H9 (cell line): ENCODE data around the gene KLC4. TPM values are rescaled to one million over a fixed set of nuclear protein-coding genes. Genes with fewer than 3 reads are reported as not detected.
A peak's percentile ranks its signal among the peaks of the same experiment; 100 is the strongest.

ENCODE experiments used
- DNase-seq: peaks from one replicate; pipeline ENCODE4 v3.0.0-alpha.2; 2017
- H2AFZ ChIP-seq: one replicate; pipeline ENCODE4 v1.6.1; 2013; ENCODE audit warnings: mild to moderate bottlenecking, low read length, control low read depth, moderate library complexity
- H2AK5ac ChIP-seq: 2 replicates; pipeline ENCODE4 v1.6.1; 2013; ENCODE audit warnings: low read length, control low read depth, mixed read lengths; ENCODE audit not compliant: insufficient read length
- H2BK120ac ChIP-seq: one replicate; pipeline ENCODE4 v1.6.1; 2013; ENCODE audit warnings: low read depth, mild to moderate bottlenecking, low read length, control low read depth, inconsistent platforms; ENCODE audit not compliant: poor library complexity, severe bottlenecking
- H2BK12ac ChIP-seq: 2 replicates; pipeline ENCODE4 v1.6.1; 2013; ENCODE audit warnings: low read length, control low read depth, mixed read lengths, low read depth; ENCODE audit not compliant: insufficient read length
- H2BK15ac ChIP-seq: 2 replicates; pipeline ENCODE4 v1.6.1; 2013; ENCODE audit warnings: low read depth, low read length, control low read depth
- H2BK20ac ChIP-seq: one replicate; pipeline ENCODE4 v1.6.1; 2013; ENCODE audit warnings: low read depth, mild to moderate bottlenecking, low read length, control low read depth, inconsistent platforms; ENCODE audit not compliant: poor library complexity, severe bottlenecking
- H2BK5ac ChIP-seq: 2 replicates; pipeline ENCODE4 v1.6.1; 2013; ENCODE audit warnings: low read length, control low read depth, mixed read lengths; ENCODE audit not compliant: insufficient read length
- H3K14ac ChIP-seq: 2 replicates; pipeline ENCODE4 v1.6.1; 2013; ENCODE audit warnings: low read length, control low read depth; ENCODE audit not compliant: insufficient read depth
- H3K18ac ChIP-seq: 2 replicates; pipeline ENCODE4 v1.6.1; 2013; ENCODE audit warnings: low read depth, mild to moderate bottlenecking, mixed read lengths, low read length, control low read depth; ENCODE audit not compliant: insufficient read length
- H3K23ac ChIP-seq: 2 replicates; pipeline ENCODE4 v1.6.1; 2013; ENCODE audit warnings: low read length, control low read depth, mixed read lengths, low read depth; ENCODE audit not compliant: insufficient read length
- H3K23me2 ChIP-seq: 2 replicates; pipeline ENCODE4 v1.6.1; 2013; ENCODE audit warnings: low read depth, mild to moderate bottlenecking, mixed read lengths, low read length, control low read depth; ENCODE audit not compliant: insufficient read length, poor library complexity, severe bottlenecking
- H3K27ac ChIP-seq: 2 replicates; pipeline ENCODE4 v1.5.1; 2013; ENCODE audit warnings: low read length, control low read depth, mixed read lengths, low read depth; ENCODE audit not compliant: insufficient read length
- H3K27me3 ChIP-seq: 2 replicates; pipeline ENCODE4 v1.6.1; 2013; ENCODE audit warnings: low read length, control low read depth, inconsistent platforms; ENCODE audit not compliant: insufficient read depth
- H3K4ac ChIP-seq: 2 replicates; pipeline ENCODE4 v1.6.1; 2013; ENCODE audit warnings: low read depth, mild to moderate bottlenecking, control low read depth, inconsistent platforms, low read length, moderate library complexity
- H3K4me1 ChIP-seq: 2 replicates; pipeline ENCODE4 v1.6.1; 2013; ENCODE audit warnings: low read length, control low read depth, inconsistent platforms; ENCODE audit not compliant: insufficient read depth
- H3K4me2 ChIP-seq: 2 replicates; pipeline ENCODE4 v1.6.1; 2013; ENCODE audit warnings: low read length, control low read depth, mixed read lengths; ENCODE audit not compliant: insufficient read length, insufficient read depth
- H3K56ac ChIP-seq: 2 replicates; pipeline ENCODE4 v1.6.1; 2013; ENCODE audit warnings: low read depth, mild to moderate bottlenecking, mixed read lengths, low read length, control low read depth; ENCODE audit not compliant: insufficient read length
- H3K79me1 ChIP-seq: 2 replicates; pipeline ENCODE4 v1.6.1; 2013; ENCODE audit warnings: low read depth, mild to moderate bottlenecking, moderate library complexity, low read length, control low read depth, inconsistent platforms; ENCODE audit not compliant: insufficient read depth, poor library complexity, severe bottlenecking
- H3K79me2 ChIP-seq: 2 replicates; pipeline ENCODE4 v1.6.1; 2013; ENCODE audit warnings: low read length, control low read depth, inconsistent platforms; ENCODE audit not compliant: insufficient read depth
- H3K9ac ChIP-seq: 2 replicates; pipeline ENCODE4 v1.6.1; 2013; ENCODE audit warnings: low read length, control low read depth, mixed read lengths; ENCODE audit not compliant: insufficient read length; ENCODE audit errors: extremely low read depth
- H3K9me3 ChIP-seq: one replicate; pipeline ENCODE4 v1.6.1; 2013; ENCODE audit warnings: low read depth, low read length, inconsistent platforms; ENCODE audit not compliant: control insufficient read depth
- H3T11ph ChIP-seq: one replicate; pipeline ENCODE4 v1.6.1; 2013; ENCODE audit warnings: mild to moderate bottlenecking, low read length, control low read depth, inconsistent platforms
- H4K20me1 ChIP-seq: one replicate; pipeline ENCODE4 v1.6.1; 2013; ENCODE audit not compliant: control insufficient read depth, insufficient read length, insufficient read depth
- H4K5ac ChIP-seq: 2 replicates; pipeline ENCODE4 v1.6.1; 2013; ENCODE audit warnings: low read depth, mild to moderate bottlenecking, mixed read lengths, low read length, control low read depth; ENCODE audit not compliant: insufficient read length
- H4K8ac ChIP-seq: replicated peaks from 2 replicates; pipeline ENCODE4 v1.6.1; 2013; ENCODE audit warnings: low read length, control low read depth, mixed read lengths, low read depth; ENCODE audit not compliant: insufficient read length
- H4K91ac ChIP-seq: 2 replicates; pipeline ENCODE4 v1.6.1; 2013; ENCODE audit warnings: low read depth, mild to moderate bottlenecking, moderate library complexity, mixed read lengths, low read length, control low read depth; ENCODE audit not compliant: insufficient read length
- H3K27ac Mint-ChIP-seq, 3 experiments: 2 replicates in 2 of 3; 3 replicates in 1 of 3; pipeline ENCODE4 v1.8.0; 2020 to 2021; ENCODE audit warnings: mixed read lengths in 3 of 3, mild to moderate bottlenecking in 1 of 3, moderate library complexity in 1 of 3
- H3K27me3 Mint-ChIP-seq: 2 replicates; pipeline ENCODE4 v1.8.0; 2021; ENCODE audit warnings: low read depth, mild to moderate bottlenecking, moderate library complexity, mixed read lengths
- H3K36me3 Mint-ChIP-seq, 3 experiments: 2 replicates in 2 of 3; 3 replicates in 1 of 3; pipeline ENCODE4 v1.8.0; 2020 to 2021; ENCODE audit warnings: low read depth in 3 of 3, mixed read lengths in 3 of 3; ENCODE audit not compliant: insufficient read depth in 1 of 3
- H3K4me1 Mint-ChIP-seq, 2 experiments: 2 replicates each; pipeline ENCODE4 v1.8.0; 2020; ENCODE audit warnings: mixed read lengths in 2 of 2
- H3K4me3 Mint-ChIP-seq, 2 experiments: 2 replicates in 1 of 2; 3 replicates in 1 of 2; pipeline ENCODE4 v1.8.0; 2020 to 2021; ENCODE audit warnings: mild to moderate bottlenecking in 2 of 2, mixed read lengths in 2 of 2, moderate library complexity in 1 of 2
- H3K9me3 Mint-ChIP-seq, 2 experiments: 2 replicates in 1 of 2; 3 replicates in 1 of 2; pipeline ENCODE4 v1.8.0; 2020; ENCODE audit warnings: mild to moderate bottlenecking in 2 of 2, mixed read lengths in 2 of 2, moderate library complexity in 1 of 2
- WGBS: extraction: QIAGEN DNeasy Blood & Tissue Kit; methylation state at CpG from one replicate; pipeline ENCODE4 v1.1.7; 2013; ENCODE audit warnings: missing lambda C conversion rate, low lambda C conversion rate, mixed read lengths; ENCODE audit not compliant: insufficient read length; ENCODE audit errors: extremely low coverage; 5-methylcytosine and 5-hydroxymethylcytosine counted together
- total RNA-seq: library from RNA; stranded (reverse); gene quantifications from 2 replicates; pipeline ENCODE4 v1.2.1, GENCODE V29; 2021
- TF ChIP-seq, protein P1 (sequence below): fragments of 200-600 bp; sonication (generic); conservative IDR thresholded peaks from 3 replicates; pipeline ENCODE4 v1.8.0; 2021; ENCODE audit warnings: antibody characterized with exemption, mild to moderate bottlenecking

Gene KLC4
- total RNA-seq, 1 experiment from 2014 or later = 29.7 TPM

DNA sequence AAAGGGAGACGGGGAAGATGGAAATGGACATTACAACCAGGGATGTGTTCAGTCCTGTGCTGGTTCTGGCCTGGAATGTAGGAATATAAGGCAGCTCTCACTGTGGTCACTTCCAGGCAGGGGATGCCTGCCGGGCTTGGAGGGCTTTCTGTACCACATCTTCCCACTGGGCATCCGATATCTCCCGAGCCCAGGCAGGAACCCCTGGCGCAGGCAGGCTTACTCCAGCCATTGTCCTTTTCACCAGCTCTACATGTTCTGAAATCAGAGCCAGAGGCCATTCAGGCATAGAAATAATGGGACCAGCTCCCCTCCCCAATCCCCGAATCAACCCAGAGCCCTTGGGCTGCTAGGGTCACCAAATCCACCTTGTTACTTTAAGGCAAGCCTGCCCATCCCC lies 47.1 kb upstream of the KLC4 start:
- H4K5ac ChIP-seq = no peak overlapping the region
- no peak overlapping the region for H3K27ac ChIP-seq
- Mint-ChIP-seq H3K9me3 (no peaks in the 10 kb centered on the region; a peak in 1 of 5 replicates), H3K4me3 (peak overlapping the region; percentile 92 to 97), H3K36me3 (peaks cover 26 to 69% (median 68%) of the 10 kb centered on the region in 3 experiments; a peak in 6 of 7 replicates), H3K27ac (peak overlapping the region in 1 of 3 experiments; percentile 4; a peak in 1 of 7 replicates), H3K27me3 (no peaks in the 10 kb centered on the region), H3K4me1 (peaks cover 22 to 33% of the 10 kb centered on the region in 2 experiments)
- H4K20me1 ChIP-seq = no peaks in the 10 kb centered on the region
- no peak overlapping the region for H2BK15ac ChIP-seq
- H2BK120ac ChIP-seq = no peak overlapping the region
- H3K9me3 ChIP-seq = no peaks in the 10 kb centered on the region
- no peaks in the 10 kb centered on the region for H3K79me1 ChIP-seq
- H2BK20ac ChIP-seq = no peak overlapping the region
- peaks cover 11% of the 10 kb centered on the region; the same call in 1 of the 2 replicates for H3K79me2 ChIP-seq
- no peaks in the 10 kb centered on the region for H3K27me3 ChIP-seq
- TF ChIP-seq, protein P1, sequence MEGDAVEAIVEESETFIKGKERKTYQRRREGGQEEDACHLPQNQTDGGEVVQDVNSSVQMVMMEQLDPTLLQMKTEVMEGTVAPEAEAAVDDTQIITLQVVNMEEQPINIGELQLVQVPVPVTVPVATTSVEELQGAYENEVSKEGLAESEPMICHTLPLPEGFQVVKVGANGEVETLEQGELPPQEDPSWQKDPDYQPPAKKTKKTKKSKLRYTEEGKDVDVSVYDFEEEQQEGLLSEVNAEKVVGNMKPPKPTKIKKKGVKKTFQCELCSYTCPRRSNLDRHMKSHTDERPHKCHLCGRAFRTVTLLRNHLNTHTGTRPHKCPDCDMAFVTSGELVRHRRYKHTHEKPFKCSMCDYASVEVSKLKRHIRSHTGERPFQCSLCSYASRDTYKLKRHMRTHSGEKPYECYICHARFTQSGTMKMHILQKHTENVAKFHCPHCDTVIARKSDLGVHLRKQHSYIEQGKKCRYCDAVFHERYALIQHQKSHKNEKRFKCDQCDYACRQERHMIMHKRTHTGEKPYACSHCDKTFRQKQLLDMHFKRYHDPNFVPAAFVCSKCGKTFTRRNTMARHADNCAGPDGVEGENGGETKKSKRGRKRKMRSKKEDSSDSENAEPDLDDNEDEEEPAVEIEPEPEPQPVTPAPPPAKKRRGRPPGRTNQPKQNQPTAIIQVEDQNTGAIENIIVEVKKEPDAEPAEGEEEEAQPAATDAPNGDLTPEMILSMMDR = no peak
- H3K23me2 ChIP-seq = peaks cover 6% of the 10 kb centered on the region
- WGBS = no CpG with 5 or more reads among the region's 6 CpGs
- no peak overlapping the region for H3K14ac ChIP-seq
- no peak overlapping the region for H4K8ac ChIP-seq
- no peak overlapping the region for H2AK5ac ChIP-seq
- H3K23ac ChIP-seq = no peak overlapping the region
- H3K18ac ChIP-seq = no peak overlapping the region
- H2AFZ ChIP-seq = no peak overlapping the region
- no peak overlapping the region for H3T11ph ChIP-seq
- H3K4me1 ChIP-seq = peaks cover 2% of the 10 kb centered on the region; the same call in 1 of the 2 replicates
- H3K4ac ChIP-seq = no peak overlapping the region
- no peak for DNase-seq
- no peak overlapping the region for H2BK12ac ChIP-seq
- no peak overlapping the region for H3K9ac ChIP-seq
- no peak overlapping the region for H3K56ac ChIP-seq
- no peak overlapping the region for H4K91ac ChIP-seq
- H3K4me2 ChIP-seq = peak overlapping the region; percentile 73
- H2BK5ac ChIP-seq = no peak overlapping the region
